ENCODE results near the gene LCORL. TPM values are rescaled to one million over a fixed set of nuclear protein-coding genes. Genes with fewer than 3 reads are reported as not detected.

Gene LCORL
- total RNA-seq, 2 experiments from 2014 or later = 31.4 to 37.4 TPM

DNA sequence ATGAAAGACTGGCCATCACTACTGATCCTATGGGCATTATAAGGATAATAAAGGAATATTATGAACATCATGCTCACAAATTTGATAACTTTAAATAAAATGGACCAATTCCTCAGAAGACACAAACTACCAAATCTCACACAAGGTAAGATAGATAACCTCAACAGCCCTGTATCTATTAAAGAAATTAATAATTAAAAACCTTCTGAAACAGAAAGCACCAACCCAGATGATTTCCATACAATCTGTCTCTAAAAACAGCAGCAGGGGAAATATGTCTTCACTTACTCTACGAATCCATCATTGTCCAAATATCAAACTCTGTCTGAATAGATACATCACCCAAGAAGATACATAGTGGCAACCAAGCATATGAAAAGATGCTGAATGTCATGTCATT lies 55.2 kb downstream of the LCORL start:
- ChIA-PET POLR2A (interaction anchor here (0.6 to 1.1 kb wide), 5 partner anchors 13 to 597 kb away, joined by 3 to 4 read pairs (median 3); no protein-coding TSS in a partner anchor), CTCF (ENCODE audit: unreplicated experiment) (no interaction called here)
- Histone ChIP-seq H3K4me2 (ENCODE audit: low read length) (no peak overlapping the region), H3K9me3 (ENCODE audit: low read length) (no peaks in the 10 kb centered on the region), H3K27ac (ENCODE audit: low read depth, low read length, poor library complexity, severe bottlenecking) (no peak overlapping the region), H3K36me3 (ENCODE audit: insufficient read depth, low read length) (peaks cover 27% of the 10 kb centered on the region), H2AFZ (ENCODE audit: low read length) (no peak overlapping the region), H3K9me2 (ENCODE audit: insufficient read depth, low read length) (no peaks in the 10 kb centered on the region), H3K79me2 (ENCODE audit: insufficient read depth, low read depth, low read length) (peaks cover 50% of the 10 kb centered on the region), H3K4me3 (ENCODE audit: low read depth, low read length, poor library complexity, severe bottlenecking) (no peak overlapping the region), H3K4me1 (ENCODE audit: insufficient read depth, low read length, poor library complexity, severe bottlenecking) (no peaks in the 10 kb centered on the region), H4K20me1 (ENCODE audit: insufficient read depth, low read length) (no peaks in the 10 kb centered on the region)
- DNase-seq (ENCODE audit: low spot score) = no peak
- TF ChIP-seq, protein P1, sequence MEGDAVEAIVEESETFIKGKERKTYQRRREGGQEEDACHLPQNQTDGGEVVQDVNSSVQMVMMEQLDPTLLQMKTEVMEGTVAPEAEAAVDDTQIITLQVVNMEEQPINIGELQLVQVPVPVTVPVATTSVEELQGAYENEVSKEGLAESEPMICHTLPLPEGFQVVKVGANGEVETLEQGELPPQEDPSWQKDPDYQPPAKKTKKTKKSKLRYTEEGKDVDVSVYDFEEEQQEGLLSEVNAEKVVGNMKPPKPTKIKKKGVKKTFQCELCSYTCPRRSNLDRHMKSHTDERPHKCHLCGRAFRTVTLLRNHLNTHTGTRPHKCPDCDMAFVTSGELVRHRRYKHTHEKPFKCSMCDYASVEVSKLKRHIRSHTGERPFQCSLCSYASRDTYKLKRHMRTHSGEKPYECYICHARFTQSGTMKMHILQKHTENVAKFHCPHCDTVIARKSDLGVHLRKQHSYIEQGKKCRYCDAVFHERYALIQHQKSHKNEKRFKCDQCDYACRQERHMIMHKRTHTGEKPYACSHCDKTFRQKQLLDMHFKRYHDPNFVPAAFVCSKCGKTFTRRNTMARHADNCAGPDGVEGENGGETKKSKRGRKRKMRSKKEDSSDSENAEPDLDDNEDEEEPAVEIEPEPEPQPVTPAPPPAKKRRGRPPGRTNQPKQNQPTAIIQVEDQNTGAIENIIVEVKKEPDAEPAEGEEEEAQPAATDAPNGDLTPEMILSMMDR (conservative IDR thresholded peaks at IDR 0.05; ENCODE audit: low read length) = no peak
- TF ChIP-seq EZH2phosphoT487 (IDR thresholded peaks at IDR 0.05; ENCODE audit: borderline replicate concordance, low read depth, low read length) = no peak
- BruUV-seq (replicated peaks) = no TSS peak
- intact Hi-C loops (cut with micrococcal nuclease; ENCODE audit: unreplicated experiment) = no loop called here

DNA sequence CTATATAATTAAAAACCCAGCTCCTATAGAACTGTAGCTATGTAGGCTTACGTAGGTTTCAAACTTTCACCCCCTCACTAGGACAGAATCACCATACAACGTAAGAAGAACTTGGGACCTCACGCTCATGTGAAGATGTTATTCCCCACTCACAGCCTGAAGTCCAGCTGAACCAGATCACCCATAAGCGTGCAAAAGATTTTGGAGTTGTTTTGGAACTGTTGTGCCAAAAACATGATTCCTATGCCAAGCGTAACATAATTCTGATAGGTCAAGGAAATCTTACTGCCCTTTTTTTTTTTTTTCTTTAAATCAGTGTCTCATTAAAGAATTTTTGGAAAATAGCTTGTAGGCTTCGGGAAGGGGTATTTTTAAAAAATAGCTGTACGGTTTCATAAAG lies 57.0 kb downstream of the LCORL start:
- ChIA-PET POLR2A (interaction anchor here (0.6 to 1.5 kb wide), 10 partner anchors 9 to 1649 kb away, joined by 3 to 6 read pairs (median 3); no protein-coding TSS in a partner anchor), CTCF (ENCODE audit: unreplicated experiment) (no interaction called here)
- no peak for DNase-seq (ENCODE audit: low spot score)
- Histone ChIP-seq H2AFZ (ENCODE audit: low read length) (no peak overlapping the region), H3K4me3 (ENCODE audit: low read depth, low read length, poor library complexity, severe bottlenecking) (no peak overlapping the region), H4K20me1 (ENCODE audit: insufficient read depth, low read length) (no peaks in the 10 kb centered on the region), H3K4me2 (ENCODE audit: low read length) (no peak overlapping the region), H3K4me1 (ENCODE audit: insufficient read depth, low read length, poor library complexity, severe bottlenecking) (no peaks in the 10 kb centered on the region), H3K79me2 (ENCODE audit: insufficient read depth, low read depth, low read length) (peaks cover 40% of the 10 kb centered on the region), H3K9me3 (ENCODE audit: low read length) (no peaks in the 10 kb centered on the region), H3K9me2 (ENCODE audit: insufficient read depth, low read length) (no peaks in the 10 kb centered on the region), H3K27ac (ENCODE audit: low read depth, low read length, poor library complexity, severe bottlenecking) (no peak overlapping the region), H3K36me3 (ENCODE audit: insufficient read depth, low read length) (peaks cover 35% of the 10 kb centered on the region)
- BruUV-seq (replicated peaks) = no TSS peak
- intact Hi-C loops (cut with micrococcal nuclease; ENCODE audit: unreplicated experiment) = no loop called here
- TF ChIP-seq EZH2phosphoT487 (IDR thresholded peaks at IDR 0.05; ENCODE audit: borderline replicate concordance, low read depth, low read length) = no peak
- TF ChIP-seq, protein P1 (conservative IDR thresholded peaks at IDR 0.05; ENCODE audit: low read length) = no peak

DNA sequence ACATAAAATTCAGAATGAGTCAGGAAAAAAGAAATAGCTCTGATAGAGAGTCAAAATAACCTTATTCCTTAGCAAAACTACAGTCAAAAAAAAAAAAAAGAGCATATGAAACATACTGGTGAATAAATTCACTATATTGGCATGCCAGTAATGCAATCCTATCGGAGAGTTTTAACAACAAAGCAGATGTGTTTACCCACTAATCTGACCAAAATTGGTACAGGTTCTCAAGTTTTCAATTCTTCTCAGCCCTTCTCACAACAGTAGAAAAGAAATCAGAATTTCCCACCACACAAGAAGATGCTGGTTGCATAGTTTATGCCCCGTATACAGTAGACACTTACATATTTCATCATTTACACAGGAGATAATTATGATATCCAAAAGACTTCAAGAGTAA lies 59.4 kb downstream of the LCORL start:
- H3K4me2 ChIP-seq (ENCODE audit: low read length) = no peak overlapping the region
- H4K20me1 ChIP-seq (ENCODE audit: insufficient read depth, low read length) = no peaks in the 10 kb centered on the region
- no peaks in the 10 kb centered on the region for H3K9me3 ChIP-seq (ENCODE audit: low read length)
- H3K9me2 ChIP-seq (ENCODE audit: insufficient read depth, low read length) = no peaks in the 10 kb centered on the region
- TF ChIP-seq, protein P1 (conservative IDR thresholded peaks at IDR 0.05; ENCODE audit: low read length) = no peak
- no peak for TF ChIP-seq EZH2phosphoT487 (IDR thresholded peaks at IDR 0.05; ENCODE audit: borderline replicate concordance, low read depth, low read length)
- no peaks in the 10 kb centered on the region for H3K4me1 ChIP-seq (ENCODE audit: insufficient read depth, low read length, poor library complexity, severe bottlenecking)
- peaks cover 59% of the 10 kb centered on the region for H3K36me3 ChIP-seq (ENCODE audit: insufficient read depth, low read length)
- H2AFZ ChIP-seq (ENCODE audit: low read length) = no peak overlapping the region
- no peak overlapping the region for H3K4me3 ChIP-seq (ENCODE audit: low read depth, low read length, poor library complexity, severe bottlenecking)
- no peak overlapping the region for H3K27ac ChIP-seq (ENCODE audit: low read depth, low read length, poor library complexity, severe bottlenecking)
- DNase-seq (ENCODE audit: low spot score) = no peak
- no TSS peak for BruUV-seq (replicated peaks)
- intact Hi-C loops (cut with micrococcal nuclease; ENCODE audit: unreplicated experiment) = no loop called here
- H3K79me2 ChIP-seq (ENCODE audit: insufficient read depth, low read depth, low read length) = peaks cover 29% of the 10 kb centered on the region
- ChIA-PET CTCF (ENCODE audit: unreplicated experiment) (no interaction called here), POLR2A (interaction anchor here (0.6 to 1.6 kb wide), 4 partner anchors 16 to 415 kb away, joined by 3 to 5 read pairs (median 4); no protein-coding TSS in a partner anchor)

Data from OCI-LY7 (cell line).